ENCODE data around the gene IFNL2.
"Not testable (repeated sequence)": the region's sequence is repeated elsewhere in the genome, so short reads cannot be mapped to it uniquely, and the experiment has no call there.

IFNL2 gene

GRCh38 chr19:39268085-39268484 lies at the start of gene IFNL2:
Gene IFNL2 (plus strand): TSS chr19:39268396. CDS start chr19:39268569, 173 bp downstream.
- DNase-seq (ENCODE audit: low read depth), result not testable (repeated sequence)

- DNase-seq (ENCODE audit: low read depth), result not testable (repeated sequence)
Observed at GRCh38 chr19:39219108-39219507, 49.1 kb upstream of the IFNL2 start.

- DNase-seq (ENCODE audit: low read depth), result no peak
Observed at GRCh38 chr19:39223703-39224279, 44.4 kb upstream of the IFNL2 start.

DNA sequence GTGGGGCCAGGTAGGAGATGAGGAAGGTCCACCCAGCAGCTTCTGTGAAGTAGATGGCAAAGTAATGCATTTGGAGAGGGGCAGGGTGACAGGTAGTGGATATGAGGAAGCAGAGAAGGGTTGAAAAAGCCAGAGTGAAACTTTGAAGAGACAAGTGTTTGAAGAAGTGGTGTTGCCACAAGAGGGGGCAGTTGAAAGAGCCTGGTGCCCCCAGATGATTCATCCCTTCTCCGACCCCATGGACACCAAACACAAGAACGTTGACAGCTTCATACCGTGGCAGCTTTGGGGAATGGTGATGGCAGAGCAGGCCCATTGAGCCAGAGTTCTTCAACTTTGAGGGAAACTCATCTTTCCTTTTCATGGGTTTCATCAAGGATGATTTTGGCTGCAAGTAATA lies 43.3 kb upstream of the IFNL2 start:
- DNase-seq (ENCODE audit: low read depth), result no peak

GRCh38 chr19:39230096-39230764 lies 38.0 kb upstream of the IFNL2 start:
- DNase-seq (ENCODE audit: low read depth), result no peak

DNA sequence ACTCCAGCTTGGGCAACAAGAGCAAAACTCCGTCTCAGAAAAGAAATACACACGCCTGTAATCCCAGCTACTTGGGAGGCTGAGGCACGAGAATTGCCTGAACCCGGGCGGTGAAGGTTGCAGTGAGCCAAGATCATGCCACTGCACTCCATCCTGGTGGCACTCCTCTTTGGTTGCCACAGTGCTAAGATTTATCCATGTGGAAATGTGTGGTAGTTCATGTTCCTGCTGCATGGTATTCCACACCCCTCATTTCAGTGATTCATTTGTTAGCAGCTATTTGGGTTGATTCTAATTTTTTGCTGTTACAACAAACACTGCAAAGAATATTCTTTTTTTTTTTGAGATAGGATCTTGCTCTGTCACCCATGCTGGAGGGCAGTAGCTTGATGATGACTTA lies 35.5 kb upstream of the IFNL2 start:
- DNase-seq (ENCODE audit: low read depth), result no peak

- DNase-seq (ENCODE audit: low read depth), result no peak
Observed at GRCh38 chr19:39236527-39236926, 31.7 kb upstream of the IFNL2 start.

- no peak for DNase-seq (ENCODE audit: low read depth)
Observed at GRCh38 chr19:39237200-39238184, 30.7 kb upstream of the IFNL2 start.

- DNase-seq (ENCODE audit: low read depth), result no peak
Observed at GRCh38 chr19:39238209-39238608, 30.0 kb upstream of the IFNL2 start.

DNA sequence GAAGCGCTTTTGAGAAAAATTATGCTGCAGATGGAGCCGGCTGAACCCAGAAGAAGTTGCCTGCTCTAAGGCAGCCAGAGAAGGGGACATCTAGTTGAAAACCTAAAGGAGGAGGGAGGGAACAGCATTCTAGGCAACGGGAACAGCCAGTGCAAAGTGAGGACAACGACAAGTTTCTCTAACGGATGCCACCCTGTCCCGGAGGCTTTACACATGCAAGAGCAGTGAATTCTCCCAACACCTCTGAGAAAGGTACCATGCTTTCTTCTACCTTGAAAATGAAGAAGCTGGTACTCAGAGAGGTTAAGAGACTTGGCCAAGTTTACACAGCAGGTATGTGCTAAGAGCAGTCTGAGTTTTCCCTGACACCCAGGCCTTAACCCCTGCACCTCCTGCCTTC lies 29.3 kb upstream of the IFNL2 start:
- no peak for DNase-seq (ENCODE audit: low read depth)

DNA sequence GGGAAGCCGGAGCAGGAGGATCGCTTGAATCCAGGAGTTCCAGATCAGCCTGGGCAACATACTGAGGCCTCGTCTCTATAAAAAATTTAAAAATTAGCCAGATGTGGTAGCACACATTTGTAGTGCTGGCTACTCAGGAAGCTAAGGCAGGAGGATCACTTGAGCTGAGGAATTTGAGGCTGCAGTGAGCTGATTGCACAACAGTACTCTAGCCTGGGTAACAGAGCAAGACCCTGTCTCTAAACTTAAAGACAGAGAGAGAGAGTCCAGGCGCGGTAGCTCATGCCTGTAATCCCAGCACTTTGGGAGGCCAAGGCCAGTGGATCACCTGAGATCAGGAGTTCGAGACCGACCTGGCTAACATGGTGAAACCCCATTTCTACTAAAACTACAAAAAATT lies 27.8 kb upstream of the IFNL2 start:
- DNase-seq (ENCODE audit: low read depth), result no peak

DNA sequence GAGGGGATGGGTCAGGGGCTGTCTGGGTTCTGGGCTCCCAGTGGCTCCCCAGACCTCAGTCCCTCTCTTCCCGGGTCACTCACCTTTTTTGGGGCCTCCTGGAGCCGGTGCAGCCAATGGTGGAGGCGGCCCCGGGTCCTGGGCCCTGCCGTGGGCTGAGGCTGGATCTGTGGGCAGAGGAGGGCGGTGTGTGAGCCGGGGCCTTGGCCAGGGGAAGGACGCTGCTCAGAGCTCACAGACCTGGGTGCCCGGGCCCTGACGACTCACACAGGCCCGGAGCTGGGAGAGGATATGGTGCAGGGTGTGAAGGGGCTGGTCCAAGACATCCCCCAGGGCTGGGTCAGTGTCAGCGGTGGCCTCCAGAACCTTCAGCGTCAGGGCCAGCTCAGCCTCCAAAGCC lies 24.5 kb upstream of the IFNL2 start:
- DNase-seq (ENCODE audit: low read depth), result not testable (repeated sequence)

GRCh38 chr19:39244410-39245100 lies 23.6 kb upstream of the IFNL2 start, which contains the start of gene IFNL3:
Gene IFNL3 (minus strand): TSS chr19:39245006. CDS start chr19:39244967, 39 bp downstream.
- DNase-seq (ENCODE audit: low read depth), result not testable (repeated sequence)

DNA sequence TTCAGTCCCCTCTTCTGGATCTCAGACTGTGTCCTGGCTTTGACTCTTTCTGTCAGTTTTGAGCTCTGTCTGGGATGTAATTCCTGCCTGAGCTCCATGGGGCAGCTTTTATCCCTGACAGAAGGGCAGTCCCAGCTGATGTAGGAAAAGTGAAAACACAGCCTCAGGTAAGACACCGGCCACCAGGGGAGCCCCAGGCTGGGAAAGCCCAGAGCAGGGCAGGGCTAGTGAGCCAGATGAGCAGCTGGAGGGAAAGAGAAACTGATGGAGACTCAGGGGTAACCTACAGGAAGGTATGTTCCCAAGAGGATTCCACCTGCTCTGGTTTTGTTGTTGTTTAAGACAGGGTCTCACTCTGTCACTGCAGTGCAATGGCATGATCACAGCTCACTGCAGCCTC lies 23.0 kb upstream of the IFNL2 start:
- not testable (repeated sequence) for DNase-seq (ENCODE audit: low read depth)

GRCh38 chr19:39246951-39247669 lies 21.1 kb upstream of the IFNL2 start:
- DNase-seq (ENCODE audit: low read depth), result no peak

DNA sequence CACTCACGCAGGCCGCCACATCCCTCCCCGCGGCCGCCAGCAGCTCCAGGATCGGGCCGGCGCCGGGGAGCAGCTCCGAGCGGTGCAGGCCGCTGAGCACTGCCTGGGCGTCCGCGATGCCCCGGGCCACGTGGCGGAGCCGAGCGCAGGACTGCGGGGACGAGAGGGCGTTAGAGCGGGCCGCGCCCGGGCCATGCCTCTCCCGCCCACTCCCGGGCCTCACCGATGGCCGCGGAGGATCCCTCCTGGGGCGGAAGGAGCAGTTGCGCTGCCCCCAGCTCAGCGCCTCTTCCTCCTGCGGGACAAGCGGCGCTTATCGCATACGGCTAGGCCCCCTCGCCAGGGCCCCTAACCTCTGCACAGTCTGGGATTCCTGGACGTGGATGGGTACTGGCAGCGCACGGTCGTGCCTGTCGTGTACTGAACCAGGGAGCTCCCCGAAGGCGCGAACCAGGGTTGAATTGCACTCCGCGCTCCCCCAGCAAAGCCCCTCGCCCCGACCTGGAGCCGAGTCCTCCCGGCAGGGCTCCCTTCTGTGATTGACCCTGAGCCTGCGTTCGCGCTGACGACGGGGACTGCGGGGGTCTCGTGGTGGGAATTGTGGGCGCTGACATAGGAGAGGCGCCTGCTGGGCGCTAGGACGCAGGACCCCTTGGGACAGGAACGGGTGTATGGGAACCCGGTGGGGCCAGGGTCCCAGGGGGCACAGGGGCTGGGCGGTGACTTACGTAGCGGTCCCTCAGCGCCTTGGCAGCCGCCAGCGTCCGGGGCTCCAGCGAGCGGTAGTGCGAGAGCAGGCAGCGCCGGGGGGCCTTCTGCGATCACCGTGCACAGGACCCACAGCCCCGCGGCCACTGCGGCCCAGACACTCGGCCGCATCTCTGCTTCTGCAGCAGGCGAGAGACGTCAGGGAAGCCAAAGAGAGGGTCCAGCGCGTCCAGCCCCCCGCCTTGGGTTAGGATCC lies 20.2 kb upstream of the IFNL2 start:
- no peak for DNase-seq (ENCODE audit: low read depth)

DNA sequence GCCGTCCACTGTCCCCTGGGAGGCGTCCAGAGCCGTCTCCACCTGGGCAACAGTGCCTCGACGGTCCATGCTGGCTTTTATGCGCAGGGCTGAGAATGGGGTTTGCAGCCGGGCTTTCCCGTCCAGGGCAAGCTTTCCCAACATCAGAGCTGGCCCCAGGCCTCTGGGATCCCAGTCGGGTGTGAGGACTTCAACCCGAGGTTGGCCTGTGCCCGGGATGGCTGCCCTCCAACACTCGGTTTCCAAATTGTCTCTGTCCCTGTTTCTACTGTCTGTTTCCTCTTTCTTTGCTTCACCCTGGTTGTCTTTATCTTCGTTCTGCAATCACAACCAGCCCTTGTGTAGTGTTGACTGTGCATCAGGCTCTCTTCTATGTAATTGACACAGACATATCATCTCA lies 19.4 kb upstream of the IFNL2 start, which contains the start of gene IFNL4:
TSS of gene IFNL4 (minus strand) at position 51 of the 400 bp plus-strand sequence.
- no peak for DNase-seq (ENCODE audit: low read depth)

DNA sequence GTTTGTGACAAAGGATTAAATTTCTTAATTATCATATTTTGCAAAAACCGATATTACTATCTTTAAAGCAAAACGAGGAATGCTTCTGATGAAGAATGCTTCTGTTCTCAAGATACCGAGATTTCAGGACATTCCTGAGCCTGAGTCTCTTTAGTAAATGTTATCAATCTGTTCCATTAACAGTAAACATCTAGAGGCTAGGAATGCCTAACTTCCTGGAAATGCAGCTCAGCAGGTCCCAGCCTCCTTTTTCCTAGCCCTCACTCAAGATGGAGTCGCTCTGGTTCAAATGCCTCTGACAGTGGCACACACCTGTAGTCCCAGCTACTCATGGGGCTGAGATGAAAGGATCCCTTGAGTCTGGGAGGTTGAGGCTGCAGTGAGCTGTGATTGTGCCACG lies 17.1 kb upstream of the IFNL2 start:
- DNase-seq (ENCODE audit: low read depth), result no peak

DNA sequence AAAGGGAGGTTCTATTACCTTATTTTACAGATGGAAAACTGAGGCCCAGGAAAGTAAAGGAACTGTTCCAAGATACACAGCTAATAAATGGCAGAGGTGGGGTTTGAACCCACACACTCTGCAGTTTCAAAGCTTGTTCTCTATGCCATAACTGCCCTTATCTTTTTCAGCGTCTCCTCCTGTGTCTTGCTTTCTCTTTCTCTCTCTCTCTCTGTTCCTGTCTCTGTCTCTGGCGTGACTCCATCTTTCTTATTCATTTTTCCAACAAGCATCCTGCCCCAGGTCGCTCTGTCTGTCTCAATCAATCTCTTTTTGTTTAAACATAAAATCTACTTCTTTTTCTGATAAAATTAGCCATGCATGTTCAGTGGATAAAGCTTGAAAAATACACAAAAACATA lies 16.4 kb upstream of the IFNL2 start:
- DNase-seq (ENCODE audit: low read depth), result no peak

- no peak for DNase-seq (ENCODE audit: low read depth)
Observed at GRCh38 chr19:39252458-39252857, 15.7 kb upstream of the IFNL2 start.

All from stimulated activated CD8-positive, alpha-beta memory T cell treated with anti-CD3 and anti-CD28 coated beads, Interleukin-12 subunit alpha, Interleukin-12 subunit beta, amount 100 ng/mL, for 4 hours (primary cell).